Upper lobe of right lung (tissue), 1 donor: Measurements from ENCODE around the gene ZSWIM6. TPM values are rescaled to one million over a fixed set of nuclear protein-coding genes. Genes with fewer than 3 reads are reported as not detected.

Source experiments
- ATAC-seq: fragments of 200-7000 bp; cut with Tn5 transposase; one replicate; pipeline ENCODE4 v1.9.1; 2020; ENCODE audit warnings: mild to moderate bottlenecking, moderate library complexity
- DNase-seq: peaks from one replicate; pipeline ENCODE4 v3.0.0-alpha.2; 2020
- H3K27ac ChIP-seq: fragments of 200-600 bp; one replicate; pipeline ENCODE4 v1.8.0; 2022
- H3K27me3 ChIP-seq: fragments of 200-600 bp; one replicate; pipeline ENCODE4 v1.8.0; 2022; ENCODE audit warnings: mild to moderate bottlenecking
- H3K36me3 ChIP-seq: fragments of 200-600 bp; one replicate; pipeline ENCODE4 v1.8.0; 2022
- H3K4me1 ChIP-seq: fragments of 200-600 bp; one replicate; pipeline ENCODE4 v1.8.0; 2022
- H3K4me3 ChIP-seq: fragments of 200-600 bp; one replicate; pipeline ENCODE4 v1.8.0; 2022; ENCODE audit warnings: mild to moderate bottlenecking
- H3K9me3 ChIP-seq: fragments of 200-600 bp; one replicate; pipeline ENCODE4 v1.8.0; 2022
- CTCF ChIP-seq: fragments of 200-600 bp; IDR thresholded peaks from one replicate; pipeline ENCODE4 v1.8.0; 2022; ENCODE audit warnings: antibody characterized with exemption
- intact Hi-C: fragments of 100-400 bp; cut with DNase I; formaldehyde crosslinking; loops from one replicate; pipeline ENCODE4 v1.11.0; 2022
- total RNA-seq: library from RNA; stranded (reverse); fragmentation: NEBNext Ultra II Directional; extraction: Animal tissue kit (Norgen Biotek cat#: 25700); gene quantifications from one replicate; pipeline ENCODE4 v1.2.1, GENCODE V29; 2021
- donor health status: DM: no; HTN: yes; CAD: no; lungs with severe emphysema.

ZSWIM6 gene
- total RNA-seq, 1 donor from 2014 or later, result 15.7 TPM

DNA sequence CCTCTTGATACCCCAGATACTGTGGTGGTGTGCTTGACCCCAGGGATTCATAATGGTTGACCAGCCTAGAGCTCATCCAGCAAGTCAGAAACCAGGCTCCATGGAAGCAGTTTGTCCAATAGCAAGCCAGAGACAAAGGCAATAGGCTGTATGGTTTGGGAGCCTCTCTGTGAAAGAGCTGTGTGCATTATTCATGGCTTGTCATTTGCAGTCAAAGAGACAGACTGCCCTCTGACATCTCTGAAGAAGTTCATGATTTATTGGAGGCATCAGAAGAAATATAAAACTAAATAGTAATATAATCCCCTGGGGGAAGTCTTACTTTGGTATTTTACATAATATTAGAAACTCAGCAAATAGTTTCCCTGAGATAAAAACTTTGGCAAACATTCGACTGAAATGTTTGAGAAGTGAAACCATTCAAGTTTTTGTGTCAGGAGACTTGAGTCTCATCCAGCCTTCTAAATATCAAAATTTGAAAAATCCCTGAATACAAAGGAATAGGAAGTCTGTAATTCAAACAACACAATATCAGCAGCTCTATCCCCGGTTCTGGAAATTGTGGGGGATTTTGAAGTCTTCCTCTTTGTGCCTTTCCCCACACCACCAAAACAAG, 250.3 kb downstream of the ZSWIM6 start:
- intact Hi-C loops, result no loop called here
- H3K4me3 ChIP-seq, result no peak overlapping the region
- H3K4me1 ChIP-seq, result peaks cover 9% of the 10 kb centered on the region
- H3K27ac ChIP-seq, result no peak overlapping the region
- ATAC-seq, result no peak
- no peaks in the 10 kb centered on the region for H3K9me3 ChIP-seq
- no peaks in the 10 kb centered on the region for H3K36me3 ChIP-seq
- H3K27me3 ChIP-seq, result no peaks in the 10 kb centered on the region
- no peak for TF ChIP-seq CTCF
- DNase-seq, result no peak

- intact Hi-C loops, result no loop called here
- ATAC-seq (peak; percentile 14), DNase-seq (no peak)
- H3K9me3 ChIP-seq, result no peaks in the 10 kb centered on the region
- H3K27me3 ChIP-seq, result no peaks in the 10 kb centered on the region
- H3K4me3 ChIP-seq, result no peak overlapping the region
- peaks cover 9% of the 10 kb centered on the region for H3K4me1 ChIP-seq
- no peaks in the 10 kb centered on the region for H3K36me3 ChIP-seq
- no peak overlapping the region for H3K27ac ChIP-seq
- no peak for TF ChIP-seq CTCF
Observed at GRCh38 chr5:61582887-61583286, 250.8 kb downstream of the ZSWIM6 start.

DNA sequence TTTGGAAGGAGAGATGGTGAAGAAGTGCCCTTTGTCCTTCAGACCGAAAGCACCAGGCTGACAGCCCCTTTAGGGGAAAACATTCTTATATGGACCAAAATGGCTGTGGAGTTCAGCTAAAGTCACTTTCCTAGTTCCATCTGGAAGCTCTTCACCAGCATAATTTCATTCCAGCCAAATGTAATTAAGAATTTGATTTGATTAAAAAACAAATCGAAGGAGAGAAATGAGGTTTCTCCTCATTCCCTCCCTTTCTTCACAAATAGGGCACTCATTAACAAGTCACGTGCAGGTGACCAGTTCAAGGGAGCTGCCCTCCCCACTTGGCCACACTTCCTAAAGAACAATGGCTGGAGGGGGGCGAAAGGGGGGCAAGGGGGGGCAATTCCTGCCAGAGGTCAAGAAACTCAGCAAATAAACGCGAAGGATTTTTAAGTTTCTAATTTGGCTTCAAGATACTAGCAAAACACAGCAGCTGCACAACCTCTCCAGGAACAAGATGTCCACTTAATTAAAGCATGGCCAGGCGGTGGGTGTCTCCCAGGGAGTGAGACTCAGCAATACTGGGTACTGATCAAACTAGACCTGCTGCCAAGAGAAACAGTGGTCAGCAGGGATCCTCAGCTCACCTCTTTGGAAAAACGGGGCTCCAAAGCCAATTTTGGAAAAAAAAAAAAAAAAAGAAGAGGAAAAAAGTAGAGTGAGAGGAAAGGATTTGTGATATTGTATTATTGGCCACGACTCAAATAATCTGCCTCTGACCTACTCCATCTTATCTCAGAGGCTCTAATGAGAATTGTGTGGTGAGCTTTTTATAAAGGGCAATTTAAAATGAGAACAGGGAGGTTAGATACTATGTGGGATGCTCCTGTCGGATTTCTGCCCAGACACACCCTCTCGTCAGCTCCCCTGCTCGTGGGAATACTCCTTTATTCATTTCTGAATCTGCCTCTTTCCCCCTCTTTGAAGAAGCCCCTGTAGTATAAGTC, 254.3 kb downstream of the ZSWIM6 start:
- DNase-seq, result no peak
- Histone ChIP-seq H3K27ac (no peak overlapping the region), H3K4me1 (peaks cover 9% of the 10 kb centered on the region), H3K9me3 (no peaks in the 10 kb centered on the region), H3K27me3 (no peaks in the 10 kb centered on the region), H3K4me3 (no peak overlapping the region), H3K36me3 (no peaks in the 10 kb centered on the region)
- no peak for ATAC-seq
- TF ChIP-seq CTCF, result no peak
- intact Hi-C loops, result no loop called here

- peaks cover 5% of the 10 kb centered on the region for H3K4me1 ChIP-seq
- no peaks in the 10 kb centered on the region for H3K36me3 ChIP-seq
- no peaks in the 10 kb centered on the region for H3K9me3 ChIP-seq
- intact Hi-C loops, result no loop called here
- no peak for DNase-seq
- ATAC-seq, result no peak
- TF ChIP-seq CTCF, result no peak
- H3K27me3 ChIP-seq, result no peaks in the 10 kb centered on the region
- no peak overlapping the region for H3K4me3 ChIP-seq
- no peak overlapping the region for H3K27ac ChIP-seq
Observed at GRCh38 chr5:61587125-61587524, 255.1 kb downstream of the ZSWIM6 start.

- H3K4me1 ChIP-seq, result no peaks in the 10 kb centered on the region
- TF ChIP-seq CTCF, result no peak
Observed at GRCh38 chr5:61588216-61588615, 256.2 kb downstream of the ZSWIM6 start.

More at GRCh38 chr5:61588216-61588615, 256.2 kb downstream of the ZSWIM6 start:
- H3K27ac ChIP-seq, result no peak overlapping the region
- H3K4me3 ChIP-seq, result no peak overlapping the region
- DNase-seq (no peak), ATAC-seq (no peak)
- no peaks in the 10 kb centered on the region for H3K9me3 ChIP-seq
- no peaks in the 10 kb centered on the region for H3K36me3 ChIP-seq
- intact Hi-C loops, result no loop called here
- H3K27me3 ChIP-seq, result no peaks in the 10 kb centered on the region
